HepG2 (cell line): ENCODE measurements around the gene SAMD4A. TPM values are rescaled to one million over a fixed set of nuclear protein-coding genes. Genes with fewer than 3 reads are reported as not detected.
A peak's percentile ranks its signal among the peaks of the same experiment; 100 is the strongest.

Experiments used
- GTF3A ChIP-seq: sonication (generic); formaldehyde crosslinking; conservative IDR thresholded peaks from 2 replicates; pipeline ENCODE4 v1.4.0; 2020; ENCODE audit warnings: mild to moderate bottlenecking, missing genetic modification reagents
- HHEX ChIP-seq: IDR thresholded peaks from 2 replicates; pipeline ENCODE4 v1.6.1; 2016; ENCODE audit warnings: control low read depth
- HNF4A ChIP-seq: sonication (generic); formaldehyde crosslinking; IDR thresholded peaks from 2 replicates; pipeline ENCODE4 v1.4.0; 2020; ENCODE audit warnings: missing genetic modification reagents
- JUND ChIP-seq: sonication (generic); formaldehyde crosslinking; IDR thresholded peaks from 2 replicates; pipeline ENCODE4 v1.8.0; 2022; ENCODE audit warnings: mild to moderate bottlenecking, missing genetic modification reagents
- TBX2 ChIP-seq: sonication (generic); formaldehyde crosslinking; IDR thresholded peaks from 2 replicates; pipeline ENCODE4 v1.5.0; 2020; ENCODE audit warnings: missing genetic modification reagents, mild to moderate bottlenecking, borderline replicate concordance
- ZNF326 ChIP-seq: sonication (generic); formaldehyde crosslinking; IDR thresholded peaks from 2 replicates; pipeline ENCODE4 v1.4.0; 2020; ENCODE audit warnings: missing genetic modification reagents, borderline replicate concordance
- polyA plus RNA-seq, 8 experiments: library from polyadenylated mRNA; depleted of rRNA in 3 of 8; stranded (reverse) in 7 of 8; unstranded in 1 of 8; fragments of >200 nt; fragmentation: Illumina TruSeq in 4 of 8; extraction: Trizol in 4 of 8; gene quantifications; 2 replicates each; pipeline versions ENCODE4 v1.2.1 to v1.2.3, GENCODE V29; 2011 to 2016; ENCODE audit warnings: low read depth in 4 of 8, missing spikeins in 1 of 8, mixed read lengths in 1 of 8; ENCODE audit not compliant: insufficient read depth in 1 of 8
- total RNA-seq, 5 experiments: library from RNA; depleted of rRNA; stranded (reverse); fragments of >200 nt; fragmentation: Illumina TruSeq; extraction: Trizol; gene quantifications; 2 replicates each; pipeline ENCODE4 v1.2.3, GENCODE V29; 2016; ENCODE audit warnings: low read depth in 1 of 5
- TF ChIP-seq, protein P1 (sequence below): sonication (generic); formaldehyde crosslinking; IDR thresholded peaks from 2 replicates; pipeline ENCODE4 v1.9.0; 2021; ENCODE audit warnings: mild to moderate bottlenecking, missing genetic modification reagents
- TF ChIP-seq, protein P2 (sequence below): sonication (generic); formaldehyde crosslinking; IDR thresholded peaks from 2 replicates; pipeline ENCODE4 v1.4.0; 2020; ENCODE audit warnings: missing genetic modification reagents
- TF ChIP-seq, protein P3 (sequence below): sonication (generic); formaldehyde crosslinking; IDR thresholded peaks from 2 replicates; pipeline ENCODE4 v1.4.0; 2020; ENCODE audit warnings: mild to moderate bottlenecking, missing genetic modification reagents
- TF ChIP-seq, protein P4 (sequence below): sonication (generic); IDR thresholded peaks from 2 replicates; pipeline ENCODE4 v1.6.1; 2016; ENCODE audit warnings: low read depth, borderline replicate concordance
- TF ChIP-seq, protein P5 (sequence below): sonication (generic); formaldehyde crosslinking; IDR thresholded peaks from 2 replicates; pipeline ENCODE4 v1.4.0; 2020; ENCODE audit warnings: missing genetic modification reagents
- TF ChIP-seq, protein P6 (sequence below): sonication (generic); formaldehyde crosslinking; IDR thresholded peaks from 2 replicates; pipeline ENCODE4 v1.8.1; 2023; ENCODE audit warnings: missing genetic modification reagents, mild to moderate bottlenecking, borderline replicate concordance

The SAMD4A gene
- total and polyA plus RNA-seq, 2 of the 13 experiments (the other 11 are each of a cell fraction or from before 2014, with no cell fraction given), result 11.8 to 13.0 TPM

DNA sequence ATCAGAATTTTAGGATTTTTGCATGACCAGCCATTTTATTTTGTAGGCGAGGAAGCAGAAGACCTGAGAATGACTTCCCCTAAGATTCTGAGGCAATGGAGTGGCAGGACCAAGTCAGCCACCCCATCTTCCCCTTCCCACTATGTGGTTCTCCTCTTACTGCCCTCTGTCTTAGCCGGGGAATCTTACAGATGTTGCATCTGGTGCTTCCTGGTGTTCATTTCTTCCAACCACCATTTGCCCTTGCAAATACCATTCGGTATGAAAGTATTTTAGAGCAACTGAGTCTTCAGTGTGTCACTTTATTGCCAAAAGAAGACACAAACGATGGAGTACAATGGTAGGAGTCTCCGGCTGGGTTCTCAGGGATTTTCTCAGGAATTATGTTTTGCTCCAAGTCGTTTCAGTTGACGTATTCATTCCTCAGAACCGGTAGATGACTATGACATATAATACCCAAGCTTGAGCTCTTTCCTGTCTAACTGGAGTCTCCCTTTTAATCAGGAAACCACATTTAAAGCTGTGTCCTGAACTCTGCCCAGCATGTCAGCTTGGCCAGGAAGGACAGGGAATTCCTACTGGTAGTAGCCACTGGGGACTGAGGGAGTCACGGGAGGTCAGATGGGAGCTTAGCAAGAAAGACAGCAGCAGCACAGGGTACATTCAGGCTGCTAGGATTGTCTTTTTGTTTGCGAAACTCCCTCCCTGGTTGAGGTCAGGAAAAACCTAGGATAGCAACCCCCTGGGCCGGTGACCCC is 87.0 kb downstream of the SAMD4A start (continued):
- TF ChIP-seq, protein P1, sequence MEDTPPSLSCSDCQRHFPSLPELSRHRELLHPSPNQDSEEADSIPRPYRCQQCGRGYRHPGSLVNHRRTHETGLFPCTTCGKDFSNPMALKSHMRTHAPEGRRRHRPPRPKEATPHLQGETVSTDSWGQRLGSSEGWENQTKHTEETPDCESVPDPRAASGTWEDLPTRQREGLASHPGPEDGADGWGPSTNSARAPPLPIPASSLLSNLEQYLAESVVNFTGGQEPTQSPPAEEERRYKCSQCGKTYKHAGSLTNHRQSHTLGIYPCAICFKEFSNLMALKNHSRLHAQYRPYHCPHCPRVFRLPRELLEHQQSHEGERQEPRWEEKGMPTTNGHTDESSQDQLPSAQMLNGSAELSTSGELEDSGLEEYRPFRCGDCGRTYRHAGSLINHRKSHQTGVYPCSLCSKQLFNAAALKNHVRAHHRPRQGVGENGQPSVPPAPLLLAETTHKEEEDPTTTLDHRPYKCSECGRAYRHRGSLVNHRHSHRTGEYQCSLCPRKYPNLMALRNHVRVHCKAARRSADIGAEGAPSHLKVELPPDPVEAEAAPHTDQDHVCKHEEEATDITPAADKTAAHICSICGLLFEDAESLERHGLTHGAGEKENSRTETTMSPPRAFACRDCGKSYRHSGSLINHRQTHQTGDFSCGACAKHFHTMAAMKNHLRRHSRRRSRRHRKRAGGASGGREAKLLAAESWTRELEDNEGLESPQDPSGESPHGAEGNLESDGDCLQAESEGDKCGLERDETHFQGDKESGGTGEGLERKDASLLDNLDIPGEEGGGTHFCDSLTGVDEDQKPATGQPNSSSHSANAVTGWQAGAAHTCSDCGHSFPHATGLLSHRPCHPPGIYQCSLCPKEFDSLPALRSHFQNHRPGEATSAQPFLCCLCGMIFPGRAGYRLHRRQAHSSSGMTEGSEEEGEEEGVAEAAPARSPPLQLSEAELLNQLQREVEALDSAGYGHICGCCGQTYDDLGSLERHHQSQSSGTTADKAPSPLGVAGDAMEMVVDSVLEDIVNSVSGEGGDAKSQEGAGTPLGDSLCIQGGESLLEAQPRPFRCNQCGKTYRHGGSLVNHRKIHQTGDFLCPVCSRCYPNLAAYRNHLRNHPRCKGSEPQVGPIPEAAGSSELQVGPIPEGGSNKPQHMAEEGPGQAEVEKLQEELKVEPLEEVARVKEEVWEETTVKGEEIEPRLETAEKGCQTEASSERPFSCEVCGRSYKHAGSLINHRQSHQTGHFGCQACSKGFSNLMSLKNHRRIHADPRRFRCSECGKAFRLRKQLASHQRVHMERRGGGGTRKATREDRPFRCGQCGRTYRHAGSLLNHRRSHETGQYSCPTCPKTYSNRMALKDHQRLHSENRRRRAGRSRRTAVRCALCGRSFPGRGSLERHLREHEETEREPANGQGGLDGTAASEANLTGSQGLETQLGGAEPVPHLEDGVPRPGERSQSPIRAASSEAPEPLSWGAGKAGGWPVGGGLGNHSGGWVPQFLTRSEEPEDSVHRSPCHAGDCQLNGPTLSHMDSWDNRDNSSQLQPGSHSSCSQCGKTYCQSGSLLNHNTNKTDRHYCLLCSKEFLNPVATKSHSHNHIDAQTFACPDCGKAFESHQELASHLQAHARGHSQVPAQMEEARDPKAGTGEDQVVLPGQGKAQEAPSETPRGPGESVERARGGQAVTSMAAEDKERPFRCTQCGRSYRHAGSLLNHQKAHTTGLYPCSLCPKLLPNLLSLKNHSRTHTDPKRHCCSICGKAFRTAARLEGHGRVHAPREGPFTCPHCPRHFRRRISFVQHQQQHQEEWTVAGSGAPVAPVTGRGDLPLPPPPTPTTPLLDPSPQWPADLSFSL (CRISPR knock-in tag), result no peak
- TF ChIP-seq HHEX (CRISPR knock-in tag) (no peak), TBX2 (CRISPR knock-in tag) (peak; percentile 52; the same call in 1 of the 2 replicates), GTF3A (CRISPR knock-in tag) (no peak), HNF4A (CRISPR knock-in tag) (peak; percentile 74), ZNF326 (no peak), JUND (CRISPR knock-in tag) (peak; percentile 41; the same call in 1 of the 2 replicates)
- TF ChIP-seq, protein P2, sequence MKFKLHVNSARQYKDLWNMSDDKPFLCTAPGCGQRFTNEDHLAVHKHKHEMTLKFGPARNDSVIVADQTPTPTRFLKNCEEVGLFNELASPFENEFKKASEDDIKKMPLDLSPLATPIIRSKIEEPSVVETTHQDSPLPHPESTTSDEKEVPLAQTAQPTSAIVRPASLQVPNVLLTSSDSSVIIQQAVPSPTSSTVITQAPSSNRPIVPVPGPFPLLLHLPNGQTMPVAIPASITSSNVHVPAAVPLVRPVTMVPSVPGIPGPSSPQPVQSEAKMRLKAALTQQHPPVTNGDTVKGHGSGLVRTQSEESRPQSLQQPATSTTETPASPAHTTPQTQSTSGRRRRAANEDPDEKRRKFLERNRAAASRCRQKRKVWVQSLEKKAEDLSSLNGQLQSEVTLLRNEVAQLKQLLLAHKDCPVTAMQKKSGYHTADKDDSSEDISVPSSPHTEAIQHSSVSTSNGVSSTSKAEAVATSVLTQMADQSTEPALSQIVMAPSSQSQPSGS, result 0 out of 2 replicates have a peak, but pooled peaks have one; percentile 17
- TF ChIP-seq, protein P3, sequence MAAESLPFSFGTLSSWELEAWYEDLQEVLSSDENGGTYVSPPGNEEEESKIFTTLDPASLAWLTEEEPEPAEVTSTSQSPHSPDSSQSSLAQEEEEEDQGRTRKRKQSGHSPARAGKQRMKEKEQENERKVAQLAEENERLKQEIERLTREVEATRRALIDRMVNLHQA, result no peak
- TF ChIP-seq, protein P4, sequence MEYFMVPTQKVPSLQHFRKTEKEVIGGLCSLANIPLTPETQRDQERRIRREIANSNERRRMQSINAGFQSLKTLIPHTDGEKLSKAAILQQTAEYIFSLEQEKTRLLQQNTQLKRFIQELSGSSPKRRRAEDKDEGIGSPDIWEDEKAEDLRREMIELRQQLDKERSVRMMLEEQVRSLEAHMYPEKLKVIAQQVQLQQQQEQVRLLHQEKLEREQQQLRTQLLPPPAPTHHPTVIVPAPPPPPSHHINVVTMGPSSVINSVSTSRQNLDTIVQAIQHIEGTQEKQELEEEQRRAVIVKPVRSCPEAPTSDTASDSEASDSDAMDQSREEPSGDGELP, result peak; percentile 35; the same call in 1 of the 2 replicates
- TF ChIP-seq, protein P5, sequence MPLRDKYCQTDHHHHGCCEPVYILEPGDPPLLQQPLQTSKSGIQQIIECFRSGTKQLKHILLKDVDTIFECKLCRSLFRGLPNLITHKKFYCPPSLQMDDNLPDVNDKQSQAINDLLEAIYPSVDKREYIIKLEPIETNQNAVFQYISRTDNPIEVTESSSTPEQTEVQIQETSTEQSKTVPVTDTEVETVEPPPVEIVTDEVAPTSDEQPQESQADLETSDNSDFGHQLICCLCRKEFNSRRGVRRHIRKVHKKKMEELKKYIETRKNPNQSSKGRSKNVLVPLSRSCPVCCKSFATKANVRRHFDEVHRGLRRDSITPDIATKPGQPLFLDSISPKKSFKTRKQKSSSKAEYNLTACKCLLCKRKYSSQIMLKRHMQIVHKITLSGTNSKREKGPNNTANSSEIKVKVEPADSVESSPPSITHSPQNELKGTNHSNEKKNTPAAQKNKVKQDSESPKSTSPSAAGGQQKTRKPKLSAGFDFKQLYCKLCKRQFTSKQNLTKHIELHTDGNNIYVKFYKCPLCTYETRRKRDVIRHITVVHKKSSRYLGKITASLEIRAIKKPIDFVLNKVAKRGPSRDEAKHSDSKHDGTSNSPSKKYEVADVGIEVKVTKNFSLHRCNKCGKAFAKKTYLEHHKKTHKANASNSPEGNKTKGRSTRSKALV (CRISPR knock-in tag), result no peak
- TF ChIP-seq, protein P6, sequence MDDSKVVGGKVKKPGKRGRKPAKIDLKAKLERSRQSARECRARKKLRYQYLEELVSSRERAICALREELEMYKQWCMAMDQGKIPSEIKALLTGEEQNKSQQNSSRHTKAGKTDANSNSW (CRISPR knock-in tag), result no peak
